OCI-LY3 (cell line): ENCODE measurements around the gene AMFR.

Source experiments
- CTCF ChIP-seq: fragments of 200-600, 300-600 bp; sonication (generic); IDR thresholded peaks from 2 replicates; pipeline ENCODE4 v1.5.1; 2014; ENCODE audit warnings: antibody characterized with exemption, low read length, low read depth
- EZH2phosphoT487 ChIP-seq: fragments of 200-600 bp; shearing (Covaris generic); IDR thresholded peaks from 2 replicates; pipeline ENCODE4 v1.6.1; 2018; ENCODE audit warnings: antibody characterized with exemption, mixed run types, low read depth

GRCh38 chr16:56364865-56365264, 60.5 kb downstream of the AMFR start:
- TF ChIP-seq CTCF, result no peak
- no peak for TF ChIP-seq EZH2phosphoT487
